ENCODE results near the gene NACC1.

- TF ChIP-seq CTCF (IDR thresholded peaks at IDR 0.05): no peak
- no peak for TF ChIP-seq POLR2A (IDR thresholded peaks at IDR 0.05)
Observed at GRCh38 chr19:13133241-13133870, 15.3 kb downstream of the NACC1 start.

Data from testis (tissue), 2 donors.